ENCODE data around the gene SPINT1. TPM values are rescaled to one million over a fixed set of nuclear protein-coding genes. Genes with fewer than 3 reads are reported as not detected.
A peak's percentile ranks its signal among the peaks of the same experiment; 100 is the strongest.

Gene SPINT1
- total and polyA plus RNA-seq, 4 donors = 1.2 to 2.6 (median 1.9) TPM

DNA sequence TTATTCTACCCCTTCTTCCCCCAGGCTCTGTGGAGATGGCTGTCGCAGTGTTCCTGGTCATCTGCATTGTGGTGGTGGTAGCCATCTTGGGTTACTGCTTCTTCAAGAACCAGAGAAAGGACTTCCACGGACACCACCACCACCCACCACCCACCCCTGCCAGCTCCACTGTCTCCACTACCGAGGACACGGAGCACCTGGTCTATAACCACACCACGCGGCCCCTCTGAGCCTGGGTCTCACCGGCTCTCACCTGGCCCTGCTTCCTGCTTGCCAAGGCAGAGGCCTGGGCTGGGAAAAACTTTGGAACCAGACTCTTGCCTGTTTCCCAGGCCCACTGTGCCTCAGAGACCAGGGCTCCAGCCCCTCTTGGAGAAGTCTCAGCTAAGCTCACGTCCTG, 12.9 kb downstream of the SPINT1 start (continued):
- TF ChIP-seq, protein P1, sequence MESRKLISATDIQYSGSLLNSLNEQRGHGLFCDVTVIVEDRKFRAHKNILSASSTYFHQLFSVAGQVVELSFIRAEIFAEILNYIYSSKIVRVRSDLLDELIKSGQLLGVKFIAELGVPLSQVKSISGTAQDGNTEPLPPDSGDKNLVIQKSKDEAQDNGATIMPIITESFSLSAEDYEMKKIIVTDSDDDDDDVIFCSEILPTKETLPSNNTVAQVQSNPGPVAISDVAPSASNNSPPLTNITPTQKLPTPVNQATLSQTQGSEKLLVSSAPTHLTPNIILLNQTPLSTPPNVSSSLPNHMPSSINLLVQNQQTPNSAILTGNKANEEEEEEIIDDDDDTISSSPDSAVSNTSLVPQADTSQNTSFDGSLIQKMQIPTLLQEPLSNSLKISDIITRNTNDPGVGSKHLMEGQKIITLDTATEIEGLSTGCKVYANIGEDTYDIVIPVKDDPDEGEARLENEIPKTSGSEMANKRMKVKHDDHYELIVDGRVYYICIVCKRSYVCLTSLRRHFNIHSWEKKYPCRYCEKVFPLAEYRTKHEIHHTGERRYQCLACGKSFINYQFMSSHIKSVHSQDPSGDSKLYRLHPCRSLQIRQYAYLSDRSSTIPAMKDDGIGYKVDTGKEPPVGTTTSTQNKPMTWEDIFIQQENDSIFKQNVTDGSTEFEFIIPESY (IDR thresholded peaks at IDR 0.05) = no peak
- TF ChIP-seq HNF4G (IDR thresholded peaks at IDR 0.05) = no peak
- TF ChIP-seq YY1 (IDR thresholded peaks at IDR 0.05) = no peak
- TF ChIP-seq RAD21 (IDR thresholded peaks at IDR 0.05) = no peak
- TF ChIP-seq JUND (IDR thresholded peaks at IDR 0.05) = no peak
- TF ChIP-seq, protein P2, sequence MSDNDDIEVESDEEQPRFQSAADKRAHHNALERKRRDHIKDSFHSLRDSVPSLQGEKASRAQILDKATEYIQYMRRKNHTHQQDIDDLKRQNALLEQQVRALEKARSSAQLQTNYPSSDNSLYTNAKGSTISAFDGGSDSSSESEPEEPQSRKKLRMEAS (IDR thresholded peaks at IDR 0.05) = no peak
- TF ChIP-seq NR2F2 (IDR thresholded peaks at IDR 0.05) = no peak
- no peak for TF ChIP-seq EGR1 (IDR thresholded peaks at IDR 0.05; ENCODE audit: low read depth in 2 of 2)
- no peak for TF ChIP-seq FOXA1 (IDR thresholded peaks at IDR 0.05)

DNA sequence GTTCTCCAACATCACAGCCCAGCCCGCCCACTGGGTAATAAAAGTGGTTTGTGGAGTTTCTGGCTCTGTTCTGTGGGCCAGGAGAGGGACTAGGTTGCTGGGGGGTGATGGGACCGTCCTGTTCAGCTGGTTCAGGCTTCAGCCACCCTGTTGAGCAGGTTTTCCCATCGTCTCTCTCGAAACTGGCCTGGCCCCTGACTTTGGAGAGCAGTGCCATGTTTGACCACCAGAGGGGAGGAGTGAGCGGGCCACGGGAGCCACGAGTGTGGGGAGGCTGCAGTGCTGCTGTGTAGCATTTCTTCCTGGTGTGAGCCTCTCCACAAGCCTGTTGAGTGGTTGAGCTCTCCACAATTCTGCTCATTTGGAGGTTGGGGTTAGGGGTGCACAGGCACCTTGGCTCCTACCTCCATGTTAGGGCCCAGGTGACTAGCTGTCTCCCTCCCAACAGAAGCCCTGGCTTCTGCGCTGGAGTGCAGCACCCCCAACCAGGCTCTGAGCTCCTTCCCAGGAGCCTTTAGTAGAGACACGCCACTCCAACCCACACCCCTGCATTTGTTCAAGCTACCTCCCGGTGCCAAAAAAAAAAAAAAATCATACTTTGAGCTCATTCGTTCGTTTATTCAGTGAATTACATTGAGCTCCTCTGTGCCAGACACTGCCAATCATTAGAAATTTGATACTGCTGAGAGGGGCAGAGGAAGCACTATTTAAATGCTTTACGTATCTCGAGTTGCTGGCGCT, 13.9 kb downstream of the SPINT1 start:
- Histone ChIP-seq H3K9ac (ENCODE audit: low read depth in 1 of 2, low read length in 2 of 2) (no peak overlapping the region), H3K4me1 (ENCODE audit: control insufficient read depth in 4 of 4, insufficient read depth in 4 of 4, low read length in 3 of 4) (peaks cover 0 to 11% (median 3%) of the 10 kb centered on the region in 4 donors), H3K36me3 (ENCODE audit: control insufficient read depth in 4 of 4, insufficient read depth in 3 of 4, low read depth in 1 of 4, low read length in 3 of 4) (no peaks in the 10 kb centered on the region), H3K27me3 (ENCODE audit: control insufficient read depth in 4 of 4, insufficient read depth in 4 of 4, low read length in 3 of 4) (no peaks in the 10 kb centered on the region), H3K9me3 (ENCODE audit: control insufficient read depth in 4 of 4, low read length in 3 of 4) (no peaks in the 10 kb centered on the region), H3K4me3 (ENCODE audit: low read depth in 1 of 3, low read length in 3 of 3) (no peak overlapping the region), H3K27ac (ENCODE audit: low read depth in 1 of 2, low read length in 2 of 2) (no peak overlapping the region)
- DNase-seq (ENCODE audit: low spot score) = peak; percentile 88
- no peak for TF ChIP-seq HNF4A (conservative IDR thresholded peaks at IDR 0.05)
- TF ChIP-seq RAD21 (IDR thresholded peaks at IDR 0.05) = peak; percentile 79 to 92
- TF ChIP-seq, protein P3, sequence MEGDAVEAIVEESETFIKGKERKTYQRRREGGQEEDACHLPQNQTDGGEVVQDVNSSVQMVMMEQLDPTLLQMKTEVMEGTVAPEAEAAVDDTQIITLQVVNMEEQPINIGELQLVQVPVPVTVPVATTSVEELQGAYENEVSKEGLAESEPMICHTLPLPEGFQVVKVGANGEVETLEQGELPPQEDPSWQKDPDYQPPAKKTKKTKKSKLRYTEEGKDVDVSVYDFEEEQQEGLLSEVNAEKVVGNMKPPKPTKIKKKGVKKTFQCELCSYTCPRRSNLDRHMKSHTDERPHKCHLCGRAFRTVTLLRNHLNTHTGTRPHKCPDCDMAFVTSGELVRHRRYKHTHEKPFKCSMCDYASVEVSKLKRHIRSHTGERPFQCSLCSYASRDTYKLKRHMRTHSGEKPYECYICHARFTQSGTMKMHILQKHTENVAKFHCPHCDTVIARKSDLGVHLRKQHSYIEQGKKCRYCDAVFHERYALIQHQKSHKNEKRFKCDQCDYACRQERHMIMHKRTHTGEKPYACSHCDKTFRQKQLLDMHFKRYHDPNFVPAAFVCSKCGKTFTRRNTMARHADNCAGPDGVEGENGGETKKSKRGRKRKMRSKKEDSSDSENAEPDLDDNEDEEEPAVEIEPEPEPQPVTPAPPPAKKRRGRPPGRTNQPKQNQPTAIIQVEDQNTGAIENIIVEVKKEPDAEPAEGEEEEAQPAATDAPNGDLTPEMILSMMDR (IDR thresholded peaks at IDR 0.05; ENCODE audit: low read depth, low read length, missing input control) = peak; percentile 92
- WGBS = 29% methylated on average over 15 of the region's 15 CpGs

DNA sequence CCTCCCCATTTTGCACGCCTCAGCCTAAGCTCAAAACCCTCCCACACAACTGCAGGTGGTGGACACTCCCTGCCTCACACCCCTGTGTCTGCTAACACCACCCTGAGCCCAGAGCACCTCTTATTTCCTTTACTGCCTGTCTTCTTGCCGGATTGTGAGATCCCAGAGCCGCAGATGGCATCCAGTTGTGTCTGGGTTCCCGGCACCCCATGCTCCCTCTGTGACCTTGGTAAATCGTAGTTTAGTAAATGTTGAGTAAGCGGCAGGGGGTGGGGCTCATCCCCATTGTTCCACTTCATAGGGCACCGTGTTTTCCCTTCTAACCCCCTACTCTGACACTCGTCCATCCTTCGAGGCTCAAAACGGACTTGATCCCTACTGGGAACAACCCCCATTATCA, 14.9 kb downstream of the SPINT1 start:
- H3K27me3 ChIP-seq (ENCODE audit: control insufficient read depth in 4 of 4, insufficient read depth in 4 of 4, low read length in 3 of 4) = no peaks in the 10 kb centered on the region
- 59% methylated on average over 10 of the region's 10 CpGs for WGBS
- no peaks in the 10 kb centered on the region for H3K9me3 ChIP-seq (ENCODE audit: control insufficient read depth in 4 of 4, low read length in 3 of 4)
- H3K27ac ChIP-seq (ENCODE audit: low read depth in 1 of 2, low read length in 2 of 2) = no peak overlapping the region
- no peak overlapping the region for H3K9ac ChIP-seq (ENCODE audit: low read depth in 1 of 2, low read length in 2 of 2)
- DNase-seq (ENCODE audit: low spot score) = no peak
- no peaks in the 10 kb centered on the region for H3K36me3 ChIP-seq (ENCODE audit: control insufficient read depth in 4 of 4, insufficient read depth in 3 of 4, low read depth in 1 of 4, low read length in 3 of 4)
- H3K4me1 ChIP-seq (ENCODE audit: control insufficient read depth in 4 of 4, insufficient read depth in 4 of 4, low read length in 3 of 4) = peaks cover 0 to 11% (median 3%) of the 10 kb centered on the region in 4 donors
- TF ChIP-seq JUND (IDR thresholded peaks at IDR 0.05) (no peak), FOXA1 (IDR thresholded peaks at IDR 0.05) (no peak), GABPA (IDR thresholded peaks at IDR 0.05 in 1 of 2, conservative IDR thresholded peaks at IDR 0.05 in 1 of 2) (no peak), TAF1 (conservative IDR thresholded peaks at IDR 0.05) (no peak), NR2F2 (IDR thresholded peaks at IDR 0.05) (no peak), HNF4A (conservative IDR thresholded peaks at IDR 0.05) (no peak), FOXA2 (IDR thresholded peaks at IDR 0.05) (no peak)
- TF ChIP-seq, protein P1 (IDR thresholded peaks at IDR 0.05) = no peak
- H3K4me3 ChIP-seq (ENCODE audit: low read depth in 1 of 3, low read length in 3 of 3) = no peak overlapping the region

Data from liver (tissue), 9 donors.